Neural cell (in vitro differentiated cells): ENCODE results near the gene ADPRHL1. TPM values are rescaled to one million over a fixed set of nuclear protein-coding genes. Genes with fewer than 3 reads are reported as not detected.

Source experiments
- H2AFZ ChIP-seq: fragments of 200-600, 300-800 bp; sonication (generic), shearing (Covaris generic); 2 replicates; pipeline ENCODE4 v1.6.0; 2014; ENCODE audit warnings: low read depth, mild to moderate bottlenecking, antibody characterized with exemption, low read length, moderate library complexity
- H3F3A ChIP-seq: fragments of 200-600 bp; shearing (Covaris generic); 2 replicates; pipeline ENCODE4 v1.6.1; 2016; ENCODE audit warnings: mild to moderate bottlenecking, moderate library complexity, mixed read lengths, antibody characterized with exemption, low read length; ENCODE audit not compliant: insufficient read depth, poor library complexity, severe bottlenecking
- H3K27ac ChIP-seq: fragments of 200-600, 300-800 bp; sonication (generic), shearing (Covaris generic); 2 replicates; pipeline ENCODE4 v1.5.1; 2014; ENCODE audit warnings: mild to moderate bottlenecking, low read length, moderate library complexity
- H3K27me3 ChIP-seq: fragments of 300-800, 200-600 bp; sonication (generic), shearing (Covaris generic); 2 replicates; pipeline ENCODE4 v1.6.0; 2014; ENCODE audit warnings: mild to moderate bottlenecking, low read depth, low read length, moderate library complexity; ENCODE audit not compliant: insufficient read depth
- H3K36me3 ChIP-seq: fragments of 300-800, 200-600 bp; sonication (generic), shearing (Covaris generic); 2 replicates; pipeline ENCODE4 v1.5.1; 2014; ENCODE audit warnings: mild to moderate bottlenecking, antibody characterized with exemption, low read length, moderate library complexity; ENCODE audit not compliant: insufficient read depth
- H3K4me2 ChIP-seq: fragments of 300-800, 200-600 bp; sonication (generic), shearing (Covaris generic); 2 replicates; pipeline ENCODE4 v1.6.0; 2014; ENCODE audit warnings: mild to moderate bottlenecking, low read length
- H3K4me3 ChIP-seq: fragments of 300-800, 200-600 bp; sonication (generic), shearing (Covaris generic); 2 replicates; pipeline ENCODE4 v1.5.1; 2014; ENCODE audit warnings: mild to moderate bottlenecking, low read length, moderate library complexity
- H3K79me2 ChIP-seq: fragments of 200-600 bp; shearing (Covaris generic); replicated peaks from 2 replicates; pipeline ENCODE4 v1.6.0; 2014; ENCODE audit warnings: mild to moderate bottlenecking, low read length, moderate library complexity; ENCODE audit not compliant: insufficient read depth
- H3K9ac ChIP-seq: fragments of 300-800, 200-600 bp; sonication (generic), shearing (Covaris generic); 2 replicates; pipeline ENCODE4 v1.6.1; 2016; ENCODE audit warnings: mild to moderate bottlenecking, low read length, mixed read lengths
- H3K9me2 ChIP-seq: fragments of 200-600 bp; shearing (Covaris generic); 2 replicates; pipeline ENCODE4 v1.6.1; 2016; ENCODE audit warnings: mild to moderate bottlenecking, low read length, mixed read lengths; ENCODE audit not compliant: insufficient read depth
- H3K9me3 ChIP-seq: fragments of 200-600, 300-800 bp; sonication (generic), shearing (Covaris generic); 2 replicates; pipeline ENCODE4 v1.6.1; 2016; ENCODE audit warnings: mild to moderate bottlenecking, mixed run types, low read length, moderate library complexity, mixed read lengths
- H4K20me1 ChIP-seq: fragments of 200-600 bp; shearing (Covaris generic); 2 replicates; pipeline ENCODE4 v1.6.1; 2016; ENCODE audit warnings: mild to moderate bottlenecking, mixed run types; ENCODE audit not compliant: insufficient read depth
- CTCF ChIP-seq: fragments of 450-650 bp; IDR thresholded peaks from 2 replicates; pipeline ENCODE4 v1.5.1; 2014; ENCODE audit warnings: antibody characterized with exemption, mild to moderate bottlenecking, moderate library complexity; ENCODE audit not compliant: poor library complexity, severe bottlenecking
- EP300 ChIP-seq: fragments of 450-650 bp; conservative IDR thresholded peaks from 2 replicates; pipeline ENCODE4 v1.6.1; 2014; ENCODE audit warnings: antibody characterized with exemption, mild to moderate bottlenecking, moderate library complexity; ENCODE audit not compliant: poor library complexity, severe bottlenecking
- EZH2 ChIP-seq: fragments of 200-600, 300-800 bp; shearing (Covaris generic), sonication (generic); IDR thresholded peaks from 2 replicates; pipeline ENCODE4 v1.6.1; 2014; ENCODE audit warnings: antibody characterized with exemption, low read length, borderline replicate concordance, mild to moderate bottlenecking; ENCODE audit not compliant: insufficient read depth, poor library complexity, severe bottlenecking
- MXI1 ChIP-seq: fragments of 450-650 bp; conservative IDR thresholded peaks from 2 replicates; pipeline ENCODE4 v1.6.1; 2014; ENCODE audit warnings: antibody characterized with exemption, mild to moderate bottlenecking; ENCODE audit not compliant: poor library complexity, severe bottlenecking
- POLR2AphosphoS5 ChIP-seq: IDR thresholded peaks from 2 replicates; pipeline ENCODE4 v1.6.1; 2012
- RAD21 ChIP-seq: fragments of 450-650 bp; conservative IDR thresholded peaks from 2 replicates; pipeline ENCODE4 v1.6.1; 2014; ENCODE audit warnings: antibody characterized with exemption, mild to moderate bottlenecking, moderate library complexity
- REST ChIP-seq: IDR thresholded peaks from 2 replicates; pipeline ENCODE4 v1.6.1; 2012; ENCODE audit warnings: borderline replicate concordance
- SMC3 ChIP-seq: fragments of 450-650 bp; conservative IDR thresholded peaks from 2 replicates; pipeline ENCODE4 v1.6.1; 2014; ENCODE audit warnings: antibody characterized with exemption, mild to moderate bottlenecking, moderate library complexity; ENCODE audit not compliant: poor library complexity
- TAF1 ChIP-seq: IDR thresholded peaks from 2 replicates; pipeline ENCODE4 v1.6.1; 2012; ENCODE audit warnings: low read depth
- polyA plus RNA-seq: library from polyadenylated mRNA; depleted of rRNA; stranded (reverse); fragments of >200 nt; gene quantifications from 2 replicates; pipeline ENCODE4 v1.2.3, GENCODE V29; 2014

Gene ADPRHL1
- polyA plus RNA-seq, 1 donor from 2014 or later = 1.1 TPM

- Histone ChIP-seq H4K20me1 (no peaks in the 10 kb centered on the region), H3K9me2 (no peaks in the 10 kb centered on the region), H3K36me3 (no peaks in the 10 kb centered on the region), H2AFZ (no peak overlapping the region), H3K9ac (no peak overlapping the region), H3F3A (no peaks in the 10 kb centered on the region), H3K9me3 (no peaks in the 10 kb centered on the region), H3K79me2 (no peaks in the 10 kb centered on the region), H3K27ac (no peak overlapping the region), H3K27me3 (no peaks in the 10 kb centered on the region), H3K4me2 (no peak overlapping the region), H3K4me3 (no peak overlapping the region)
- TF ChIP-seq TAF1 (no peak), RAD21 (no peak), EP300 (no peak), EZH2 (no peak), REST (no peak), CTCF (no peak), POLR2AphosphoS5 (no peak), MXI1 (no peak), SMC3 (no peak)
Measured at GRCh38 chr13:113442985-113443362, 10.3 kb downstream of the ADPRHL1 start.

- Histone ChIP-seq H3K27ac (no peak overlapping the region), H2AFZ (no peak overlapping the region), H3K4me2 (no peak overlapping the region), H4K20me1 (no peaks in the 10 kb centered on the region), H3K27me3 (no peaks in the 10 kb centered on the region), H3F3A (no peaks in the 10 kb centered on the region), H3K9me2 (no peaks in the 10 kb centered on the region), H3K36me3 (no peaks in the 10 kb centered on the region), H3K79me2 (no peaks in the 10 kb centered on the region), H3K9ac (no peak overlapping the region), H3K9me3 (no peaks in the 10 kb centered on the region), H3K4me3 (no peak overlapping the region)
- TF ChIP-seq POLR2AphosphoS5 (no peak), CTCF (no peak), REST (no peak), MXI1 (no peak), RAD21 (no peak), EP300 (no peak), EZH2 (no peak), SMC3 (no peak), TAF1 (no peak)
Measured at GRCh38 chr13:113442354-113442984, 10.8 kb downstream of the ADPRHL1 start.
